Endodermal cell (in vitro differentiated cells): ENCODE results near the gene COQ8A. TPM values are rescaled to one million over a fixed set of nuclear protein-coding genes. Genes with fewer than 3 reads are reported as not detected.

Source experiments
- DNase-seq: peaks from one replicate; pipeline ENCODE4 v3.0.0-alpha.2; 2017
- H3K27ac ChIP-seq: 2 replicates; pipeline ENCODE4 v1.5.1; 2013; ENCODE audit warnings: mild to moderate bottlenecking, low read depth, low read length, moderate library complexity
- H3K27me3 ChIP-seq: 2 replicates; pipeline ENCODE4 v1.6.1; 2013; ENCODE audit warnings: mild to moderate bottlenecking, low read length, moderate library complexity; ENCODE audit not compliant: insufficient read depth, control insufficient read depth, poor library complexity, severe bottlenecking
- H3K36me3 ChIP-seq: 2 replicates; pipeline ENCODE4 v1.7.0; 2013; ENCODE audit warnings: mild to moderate bottlenecking, low read length, moderate library complexity; ENCODE audit not compliant: control insufficient read depth, insufficient read depth
- H3K4me1 ChIP-seq: one replicate; pipeline ENCODE4 v1.7.0; 2013; ENCODE audit warnings: low read length; ENCODE audit not compliant: control insufficient read depth, insufficient read depth
- H3K4me3 ChIP-seq: 2 replicates; pipeline ENCODE4 v1.5.1; 2013; ENCODE audit warnings: mild to moderate bottlenecking, low read length, moderate library complexity
- H3K9ac ChIP-seq: 2 replicates; pipeline ENCODE4 v1.6.1; 2013; ENCODE audit warnings: mild to moderate bottlenecking, low read length, moderate library complexity; ENCODE audit not compliant: poor library complexity, severe bottlenecking; ENCODE audit errors: extremely low read depth
- H3K9me3 ChIP-seq: 2 replicates; pipeline ENCODE4 v1.6.1; 2013; ENCODE audit warnings: mild to moderate bottlenecking, low read length, moderate library complexity; ENCODE audit not compliant: control insufficient read depth
- H3K27ac Mint-ChIP-seq: 2 replicates; pipeline ENCODE4 v1.8.0; 2020; ENCODE audit warnings: mixed read lengths
- H3K27me3 Mint-ChIP-seq: 2 replicates; pipeline ENCODE4 v1.8.0; 2021; ENCODE audit warnings: mild to moderate bottlenecking, mixed read lengths; ENCODE audit not compliant: insufficient read depth
- H3K36me3 Mint-ChIP-seq: 2 replicates; pipeline ENCODE4 v1.8.0; 2020; ENCODE audit warnings: low read depth, mixed read lengths
- H3K4me1 Mint-ChIP-seq: 2 replicates; pipeline ENCODE4 v1.8.0; 2020; ENCODE audit warnings: mixed read lengths
- H3K4me3 Mint-ChIP-seq: 2 replicates; pipeline ENCODE4 v1.8.0; 2020; ENCODE audit warnings: mild to moderate bottlenecking, moderate library complexity, mixed read lengths
- H3K9me3 Mint-ChIP-seq: 2 replicates; pipeline ENCODE4 v1.8.0; 2020; ENCODE audit warnings: mild to moderate bottlenecking, mixed read lengths
- CTCF ChIP-seq: fragments of 200-600 bp; sonication (generic); conservative IDR thresholded peaks from 2 replicates; pipeline ENCODE4 v1.5.0; 2021; ENCODE audit warnings: antibody characterized with exemption, mild to moderate bottlenecking
- WGBS, 2 experiments: methylation state at CpG; one replicate each; pipeline versions ENCODE4 v1.1.5 to v1.1.7; 2013; ENCODE audit warnings: missing lambda C conversion rate in 2 of 2, mixed read lengths in 1 of 2; ENCODE audit not compliant: insufficient coverage in 1 of 2, insufficient read length in 1 of 2; 5-methylcytosine and 5-hydroxymethylcytosine counted together
- total RNA-seq, 2 donors: library from RNA; stranded (reverse); fragmentation: NEBNext Ultra II Directional in 1 of 2; extraction: Animal tissue kit (Norgen Biotek cat#: 25700) in 1 of 2; gene quantifications; 2 replicates in 1 of 2; 3 replicates in 1 of 2; pipeline ENCODE4 v1.2.1, GENCODE V29; 2021

Gene COQ8A
- total RNA-seq, 2 donors from 2014 or later = 6.6 to 14.9 TPM

GRCh38 chr1:227006226-227006796 lies 66.2 kb downstream of the COQ8A start:
- Mint-ChIP-seq H3K36me3 (no peaks in the 10 kb centered on the region), H3K27ac (no peak overlapping the region), H3K4me3 (no peak overlapping the region), H3K4me1 (no peaks in the 10 kb centered on the region), H3K27me3 (no peaks in the 10 kb centered on the region), H3K9me3 (no peaks in the 10 kb centered on the region)
- no peak for TF ChIP-seq CTCF
- H3K9ac ChIP-seq = no peak overlapping the region
- no peak overlapping the region for H3K27ac ChIP-seq
- H3K4me3 ChIP-seq = no peak overlapping the region
- no peaks in the 10 kb centered on the region for H3K9me3 ChIP-seq
- 76 to 97% methylated on average over 2 to 5 of the region's 5 CpGs for WGBS, 2 experiments
- no peaks in the 10 kb centered on the region for H3K4me1 ChIP-seq
- H3K27me3 ChIP-seq = no peaks in the 10 kb centered on the region
- DNase-seq = no peak
- H3K36me3 ChIP-seq = peaks cover 9% of the 10 kb centered on the region

GRCh38 chr1:227009937-227010336 lies 69.8 kb downstream of the COQ8A start:
- no peak for TF ChIP-seq CTCF
- Mint-ChIP-seq H3K27ac (no peak overlapping the region), H3K27me3 (no peaks in the 10 kb centered on the region), H3K36me3 (peaks cover 5% of the 10 kb centered on the region), H3K4me1 (no peaks in the 10 kb centered on the region), H3K9me3 (no peaks in the 10 kb centered on the region), H3K4me3 (no peak overlapping the region)
- no peak overlapping the region for H3K27ac ChIP-seq
- H3K36me3 ChIP-seq = peaks cover 4% of the 10 kb centered on the region
- H3K9me3 ChIP-seq = no peaks in the 10 kb centered on the region
- no peaks in the 10 kb centered on the region for H3K4me1 ChIP-seq
- no peak overlapping the region for H3K9ac ChIP-seq
- no peak overlapping the region for H3K4me3 ChIP-seq
- DNase-seq = no peak
- no peaks in the 10 kb centered on the region for H3K27me3 ChIP-seq

- no peaks in the 10 kb centered on the region for H3K4me1 Mint-ChIP-seq
- WGBS, 2 experiments = 90 to 96% methylated on average over 5 of the region's 5 CpGs
Measured at GRCh38 chr1:227010645-227011044, 70.6 kb downstream of the COQ8A start.

More at GRCh38 chr1:227010645-227011044, 70.6 kb downstream of the COQ8A start:
- H3K9me3 Mint-ChIP-seq = no peaks in the 10 kb centered on the region
- no peak overlapping the region for H3K4me3 Mint-ChIP-seq
- no peaks in the 10 kb centered on the region for H3K27me3 ChIP-seq
- DNase-seq = no peak
- H3K9me3 ChIP-seq = no peaks in the 10 kb centered on the region
- no peak overlapping the region for H3K27ac ChIP-seq
- TF ChIP-seq CTCF = no peak
- H3K27ac Mint-ChIP-seq = no peak overlapping the region
- no peaks in the 10 kb centered on the region for H3K4me1 ChIP-seq
- H3K9ac ChIP-seq = no peak overlapping the region
- peaks cover 7% of the 10 kb centered on the region for H3K36me3 ChIP-seq
- no peaks in the 10 kb centered on the region for H3K27me3 Mint-ChIP-seq
- H3K36me3 Mint-ChIP-seq = peaks cover 8% of the 10 kb centered on the region
- no peak overlapping the region for H3K4me3 ChIP-seq
